ENCODE results near the gene POFUT2.
A peak's percentile ranks its signal among the peaks of the same experiment; 100 is the strongest.

Gene POFUT2, protein sequence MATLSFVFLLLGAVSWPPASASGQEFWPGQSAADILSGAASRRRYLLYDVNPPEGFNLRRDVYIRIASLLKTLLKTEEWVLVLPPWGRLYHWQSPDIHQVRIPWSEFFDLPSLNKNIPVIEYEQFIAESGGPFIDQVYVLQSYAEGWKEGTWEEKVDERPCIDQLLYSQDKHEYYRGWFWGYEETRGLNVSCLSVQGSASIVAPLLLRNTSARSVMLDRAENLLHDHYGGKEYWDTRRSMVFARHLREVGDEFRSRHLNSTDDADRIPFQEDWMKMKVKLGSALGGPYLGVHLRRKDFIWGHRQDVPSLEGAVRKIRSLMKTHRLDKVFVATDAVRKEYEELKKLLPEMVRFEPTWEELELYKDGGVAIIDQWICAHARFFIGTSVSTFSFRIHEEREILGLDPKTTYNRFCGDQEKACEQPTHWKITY
- total RNA-seq: 49.9 to 59.5 (median 50.3) reads per million in 3 donors

DNA sequence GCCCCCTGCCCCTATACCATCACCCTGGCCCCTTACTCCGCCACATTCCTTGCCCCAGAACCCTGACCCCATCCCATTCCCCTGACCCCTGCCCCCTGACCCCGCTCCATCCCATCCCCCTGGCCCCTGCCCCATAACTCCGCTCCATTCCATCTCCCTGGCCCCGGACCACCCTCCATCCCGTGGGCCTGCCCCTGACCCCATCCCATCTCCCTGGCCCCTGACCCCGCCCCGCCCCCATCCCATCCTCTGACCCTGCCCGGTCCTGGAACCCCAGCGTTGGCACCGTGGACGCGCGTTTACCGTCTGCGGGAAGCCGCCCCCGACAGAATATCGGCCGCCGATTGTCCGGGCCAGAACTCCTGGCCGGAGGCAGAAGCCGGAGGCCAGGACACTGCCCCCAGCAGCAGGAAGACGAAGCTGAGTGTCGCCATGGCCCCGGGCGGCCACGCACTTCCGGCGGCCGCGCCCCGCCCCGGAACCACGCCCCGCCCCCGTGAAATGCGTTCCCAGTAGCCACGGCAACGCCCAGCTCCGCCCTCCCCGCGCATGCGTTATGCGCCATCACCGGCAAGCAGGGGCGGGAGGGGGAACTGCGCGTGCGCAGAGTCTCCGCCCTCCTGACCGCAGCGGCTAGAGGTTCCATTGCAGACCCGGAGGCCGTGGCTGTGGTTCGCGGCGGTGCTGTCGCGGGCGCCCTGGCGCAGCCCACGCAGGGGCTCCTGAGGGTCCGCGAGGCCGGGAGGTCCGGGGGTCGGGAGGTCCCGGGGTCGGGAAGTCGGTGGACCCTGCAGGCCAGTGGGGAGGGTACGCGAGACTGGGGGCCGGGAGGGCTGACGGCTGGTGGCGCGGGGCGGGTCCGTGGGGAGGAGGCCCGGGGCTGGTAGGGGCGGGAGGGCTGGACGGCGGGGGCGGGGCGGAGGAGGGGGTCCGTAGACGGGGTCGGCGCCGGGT lies at the start of gene POFUT2:
TSS of gene POFUT2 (minus strand) at position 458 of the 954 bp plus-strand sequence. CDS start at position 434, 24 bp downstream.
- Histone ChIP-seq H3K9me3 (ENCODE audit: control insufficient read depth, low read length) (no peaks in the 10 kb centered on the region), H3K4me1 (ENCODE audit: control insufficient read depth, insufficient read depth, low read length, poor library complexity, severe bottlenecking) (peaks cover 18% of the 10 kb centered on the region), H3K36me3 (ENCODE audit: control insufficient read depth, insufficient read depth, low read length) (peaks cover 25% of the 10 kb centered on the region), H3K4me3 (ENCODE audit: insufficient read depth, low read depth, low read length, poor library complexity, severe bottlenecking) (peak within 1 kb of the TSS; percentile 80), H3K27ac (ENCODE audit: insufficient read depth, low read length, poor library complexity, severe bottlenecking) (peak within 1 kb of the TSS; percentile 89), H3K27me3 (replicated peaks; ENCODE audit: control insufficient read depth, insufficient read depth, low read length, poor library complexity, severe bottlenecking) (no peaks in the 10 kb centered on the region)
- DNase-seq: peak; percentile 97 to 98 (median 97)

DNA sequence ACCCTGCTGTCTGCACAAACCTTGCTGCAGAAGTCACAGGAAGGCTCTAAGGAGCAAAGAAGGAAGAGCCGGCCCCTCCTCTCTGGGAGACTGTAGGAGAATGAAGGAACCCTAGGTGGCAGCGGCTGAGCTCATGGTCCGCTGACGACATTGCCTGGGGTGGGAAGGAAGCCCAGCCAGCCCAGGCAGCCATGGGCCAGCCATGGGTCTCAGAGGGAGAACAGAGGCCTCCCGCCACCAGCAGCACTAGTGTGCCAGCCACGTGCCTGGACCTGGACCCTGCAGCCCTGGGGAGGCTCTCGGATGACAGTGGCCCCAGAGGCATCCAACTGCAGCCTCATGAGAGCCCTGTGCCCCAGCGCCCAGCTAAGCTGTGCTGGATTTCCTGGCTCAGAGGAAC lies 49.2 kb upstream of the POFUT2 start:
- Histone ChIP-seq H3K36me3 (ENCODE audit: control insufficient read depth, insufficient read depth, low read length) (no peaks in the 10 kb centered on the region), H3K4me1 (ENCODE audit: control insufficient read depth, insufficient read depth, low read length, poor library complexity, severe bottlenecking) (no peaks in the 10 kb centered on the region), H3K27ac (ENCODE audit: insufficient read depth, low read length, poor library complexity, severe bottlenecking) (no peak overlapping the region), H3K4me3 (ENCODE audit: insufficient read depth, low read depth, low read length, poor library complexity, severe bottlenecking) (no peak overlapping the region), H3K9me3 (ENCODE audit: control insufficient read depth, low read length) (no peaks in the 10 kb centered on the region), H3K27me3 (replicated peaks; ENCODE audit: control insufficient read depth, insufficient read depth, low read length, poor library complexity, severe bottlenecking) (no peaks in the 10 kb centered on the region)
- no peak for DNase-seq

DNA sequence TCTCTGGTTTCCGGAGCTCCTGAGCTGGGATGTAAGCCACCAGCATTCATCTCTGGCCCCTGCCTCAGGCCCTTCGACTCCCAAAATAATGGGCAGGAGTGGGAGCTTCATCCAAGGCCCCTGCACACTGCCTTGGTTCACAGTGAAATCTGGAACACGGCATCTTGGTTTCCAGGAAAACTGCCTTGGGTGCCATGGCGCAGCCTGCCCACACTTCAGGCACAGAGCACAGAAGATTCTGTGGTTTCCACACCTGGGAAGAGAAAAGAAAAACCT lies 48.8 kb upstream of the POFUT2 start:
- H3K27ac ChIP-seq (ENCODE audit: insufficient read depth, low read length, poor library complexity, severe bottlenecking): no peak overlapping the region
- no peak for DNase-seq
- H3K27me3 ChIP-seq (replicated peaks; ENCODE audit: control insufficient read depth, insufficient read depth, low read length, poor library complexity, severe bottlenecking): no peaks in the 10 kb centered on the region

DNA sequence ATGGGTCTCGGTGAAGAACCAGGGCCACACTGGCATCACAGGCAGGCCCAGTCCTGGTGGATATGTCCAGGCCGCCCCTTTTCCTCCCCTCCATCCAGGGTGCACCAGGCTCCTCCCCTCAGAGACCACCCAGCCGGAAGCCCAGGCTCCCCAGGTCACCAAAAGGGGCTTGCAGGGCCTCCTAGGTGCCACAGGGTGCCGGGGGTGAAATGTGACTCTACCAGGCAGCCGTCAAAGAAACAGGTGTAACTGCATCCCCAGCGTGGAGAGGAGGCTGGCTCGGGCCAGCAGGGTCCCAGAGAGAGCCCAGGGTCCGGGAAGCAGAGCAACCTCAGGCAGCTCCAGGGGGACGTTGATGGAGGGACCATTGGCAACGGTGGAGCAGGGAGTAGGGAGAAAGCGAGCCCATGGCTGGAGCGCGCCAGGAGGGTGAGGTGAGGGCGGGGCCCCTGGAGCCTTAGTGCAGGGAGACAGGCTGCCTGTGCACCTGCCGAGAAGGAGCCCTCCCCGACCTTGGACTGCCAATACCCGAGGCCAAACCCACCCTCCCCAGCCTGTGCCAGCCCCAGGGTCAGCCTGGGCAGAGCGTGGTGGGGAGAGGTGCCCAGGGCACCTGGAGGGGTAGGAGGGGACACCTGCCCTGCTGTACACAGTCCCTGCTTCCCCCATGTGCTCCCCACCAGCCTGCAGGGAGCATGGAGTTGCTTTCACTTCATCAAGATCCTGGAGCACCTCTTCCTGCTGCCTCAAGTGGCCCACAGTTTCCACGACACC lies 48.3 kb upstream of the POFUT2 start:
- DNase-seq: no peak
- H3K27ac ChIP-seq (ENCODE audit: insufficient read depth, low read length, poor library complexity, severe bottlenecking): no peak overlapping the region
- no peaks in the 10 kb centered on the region for H3K27me3 ChIP-seq (replicated peaks; ENCODE audit: control insufficient read depth, insufficient read depth, low read length, poor library complexity, severe bottlenecking)
- H3K4me3 ChIP-seq (ENCODE audit: insufficient read depth, low read depth, low read length, poor library complexity, severe bottlenecking): no peak overlapping the region
- H3K36me3 ChIP-seq (ENCODE audit: control insufficient read depth, insufficient read depth, low read length): no peaks in the 10 kb centered on the region
- H3K4me1 ChIP-seq (ENCODE audit: control insufficient read depth, insufficient read depth, low read length, poor library complexity, severe bottlenecking): no peaks in the 10 kb centered on the region
- H3K9me3 ChIP-seq (ENCODE audit: control insufficient read depth, low read length): no peaks in the 10 kb centered on the region

More for the DNA sequence above, 48.8 kb upstream of the POFUT2 start:
- Histone ChIP-seq H3K36me3 (ENCODE audit: control insufficient read depth, insufficient read depth, low read length) (no peaks in the 10 kb centered on the region), H3K4me3 (ENCODE audit: insufficient read depth, low read depth, low read length, poor library complexity, severe bottlenecking) (no peak overlapping the region), H3K9me3 (ENCODE audit: control insufficient read depth, low read length) (no peaks in the 10 kb centered on the region), H3K4me1 (ENCODE audit: control insufficient read depth, insufficient read depth, low read length, poor library complexity, severe bottlenecking) (no peaks in the 10 kb centered on the region)

DNA sequence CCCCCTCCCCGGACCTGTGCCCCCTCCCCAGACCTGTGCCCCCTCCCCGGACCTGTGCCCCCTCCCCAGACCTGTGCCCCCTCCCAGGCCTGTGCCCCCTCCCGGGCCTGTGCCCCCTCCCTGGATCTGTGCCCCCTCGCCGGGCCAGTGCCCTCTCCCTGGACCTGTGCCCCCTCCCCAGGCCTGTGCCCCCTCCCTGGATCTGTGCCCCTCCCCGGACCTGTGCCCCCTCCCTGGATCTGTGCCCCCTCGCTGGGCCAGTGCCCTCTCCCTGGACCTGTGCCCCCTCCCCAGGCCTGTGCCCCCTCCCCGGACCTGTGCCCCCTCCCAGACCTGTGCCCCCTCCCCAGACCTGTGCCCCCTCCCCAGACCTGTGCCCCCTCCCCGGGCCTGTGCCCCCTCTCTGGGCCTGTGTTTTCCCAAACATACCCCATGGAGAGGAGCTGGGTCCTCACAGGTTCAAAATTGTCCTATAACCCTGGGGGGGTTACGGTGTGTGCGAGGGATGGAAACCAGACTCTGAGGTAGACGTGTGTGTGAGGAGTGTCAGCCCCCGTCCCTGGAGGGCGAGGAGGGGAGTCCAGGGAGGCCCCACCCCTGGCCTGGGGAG lies 47.6 kb upstream of the POFUT2 start:
- Histone ChIP-seq H3K9me3 (ENCODE audit: control insufficient read depth, low read length) (no peaks in the 10 kb centered on the region), H3K4me1 (ENCODE audit: control insufficient read depth, insufficient read depth, low read length, poor library complexity, severe bottlenecking) (no peaks in the 10 kb centered on the region), H3K4me3 (ENCODE audit: insufficient read depth, low read depth, low read length, poor library complexity, severe bottlenecking) (no peak overlapping the region), H3K36me3 (ENCODE audit: control insufficient read depth, insufficient read depth, low read length) (no peaks in the 10 kb centered on the region), H3K27ac (ENCODE audit: insufficient read depth, low read length, poor library complexity, severe bottlenecking) (no peak overlapping the region), H3K27me3 (replicated peaks; ENCODE audit: control insufficient read depth, insufficient read depth, low read length, poor library complexity, severe bottlenecking) (no peaks in the 10 kb centered on the region)
- DNase-seq: no peak

DNA sequence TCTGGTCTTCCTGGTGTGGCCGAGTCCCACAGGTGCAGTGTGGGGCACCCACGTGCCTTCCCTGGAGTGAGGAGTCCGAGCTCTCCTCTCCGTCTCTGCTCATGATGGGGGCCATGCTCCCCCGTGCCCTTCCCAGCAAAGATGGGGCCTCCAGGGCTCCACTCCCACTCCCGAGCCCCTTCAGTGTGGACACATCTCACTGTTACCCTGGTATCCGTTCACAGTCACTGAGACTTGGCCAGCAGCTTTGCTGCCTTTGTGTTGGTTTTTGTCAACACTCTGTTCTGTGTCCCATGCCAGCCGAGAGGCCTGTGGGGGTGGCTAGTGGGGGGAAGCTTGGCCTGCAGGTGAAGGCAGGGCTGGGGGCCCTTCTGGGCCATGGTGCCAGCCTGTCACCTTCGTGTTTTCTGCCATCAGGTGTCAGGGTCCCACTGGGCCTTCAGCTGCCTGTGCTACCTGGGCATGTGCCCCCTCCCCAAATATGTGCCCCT lies 46.9 kb upstream of the POFUT2 start:
- Histone ChIP-seq H3K9me3 (ENCODE audit: control insufficient read depth, low read length) (no peaks in the 10 kb centered on the region), H3K4me1 (ENCODE audit: control insufficient read depth, insufficient read depth, low read length, poor library complexity, severe bottlenecking) (no peaks in the 10 kb centered on the region), H3K27ac (ENCODE audit: insufficient read depth, low read length, poor library complexity, severe bottlenecking) (no peak overlapping the region), H3K27me3 (replicated peaks; ENCODE audit: control insufficient read depth, insufficient read depth, low read length, poor library complexity, severe bottlenecking) (no peaks in the 10 kb centered on the region), H3K36me3 (ENCODE audit: control insufficient read depth, insufficient read depth, low read length) (no peaks in the 10 kb centered on the region), H3K4me3 (ENCODE audit: insufficient read depth, low read depth, low read length, poor library complexity, severe bottlenecking) (no peak overlapping the region)
- no peak for DNase-seq

DNA sequence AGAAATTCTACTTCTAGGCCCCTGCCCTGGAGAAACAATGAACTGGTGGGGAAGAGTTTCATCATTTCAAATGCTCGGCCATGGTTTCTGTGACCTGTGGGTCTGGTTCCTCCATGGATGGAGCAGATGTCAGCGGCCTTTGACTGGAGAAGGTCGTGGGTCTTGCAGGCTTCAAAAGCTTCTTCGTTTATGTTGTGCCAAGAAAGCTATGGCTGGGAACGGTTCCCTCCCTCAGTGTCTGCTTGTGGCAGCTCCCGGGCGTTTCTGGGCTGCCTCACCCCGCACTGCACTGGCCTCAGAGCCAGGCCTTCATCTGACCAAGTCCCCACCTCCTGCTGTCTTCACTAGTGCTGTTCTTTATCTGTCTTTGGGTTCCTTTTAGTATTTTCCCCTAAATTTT lies 46.4 kb upstream of the POFUT2 start:
- Histone ChIP-seq H3K9me3 (ENCODE audit: control insufficient read depth, low read length) (no peaks in the 10 kb centered on the region), H3K4me3 (ENCODE audit: insufficient read depth, low read depth, low read length, poor library complexity, severe bottlenecking) (no peak overlapping the region), H3K36me3 (ENCODE audit: control insufficient read depth, insufficient read depth, low read length) (no peaks in the 10 kb centered on the region), H3K4me1 (ENCODE audit: control insufficient read depth, insufficient read depth, low read length, poor library complexity, severe bottlenecking) (no peaks in the 10 kb centered on the region), H3K27me3 (replicated peaks; ENCODE audit: control insufficient read depth, insufficient read depth, low read length, poor library complexity, severe bottlenecking) (no peaks in the 10 kb centered on the region), H3K27ac (ENCODE audit: insufficient read depth, low read length, poor library complexity, severe bottlenecking) (no peak overlapping the region)
- DNase-seq: no peak

DNA sequence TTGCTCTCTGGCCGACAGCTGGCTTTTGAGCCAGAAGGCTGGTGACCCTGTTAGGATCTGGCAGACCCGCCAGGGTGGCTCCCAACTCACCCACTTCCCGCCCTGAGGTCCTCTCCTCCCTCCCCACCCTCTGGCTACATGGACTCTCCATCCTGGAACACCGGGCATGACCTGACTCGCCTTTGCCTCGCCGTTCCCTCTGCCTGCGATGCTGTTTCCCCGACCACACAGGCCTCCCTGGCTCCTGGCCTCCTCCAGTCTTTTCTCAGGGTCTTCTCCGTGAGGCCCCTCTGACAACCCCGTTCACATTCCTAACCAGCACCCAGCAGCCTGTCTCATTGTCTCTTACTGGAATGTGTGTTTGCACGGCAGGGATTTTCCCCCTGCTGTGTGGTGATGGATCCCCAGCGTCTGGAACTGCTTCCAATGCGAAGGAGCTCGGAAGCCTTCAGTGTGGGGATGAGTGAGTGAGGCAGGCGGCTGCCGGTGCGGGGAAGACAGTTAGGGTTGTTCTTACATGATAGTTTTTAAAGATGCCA lies 46.0 kb upstream of the POFUT2 start:
- H3K4me3 ChIP-seq (ENCODE audit: insufficient read depth, low read depth, low read length, poor library complexity, severe bottlenecking): no peak overlapping the region

DNA sequence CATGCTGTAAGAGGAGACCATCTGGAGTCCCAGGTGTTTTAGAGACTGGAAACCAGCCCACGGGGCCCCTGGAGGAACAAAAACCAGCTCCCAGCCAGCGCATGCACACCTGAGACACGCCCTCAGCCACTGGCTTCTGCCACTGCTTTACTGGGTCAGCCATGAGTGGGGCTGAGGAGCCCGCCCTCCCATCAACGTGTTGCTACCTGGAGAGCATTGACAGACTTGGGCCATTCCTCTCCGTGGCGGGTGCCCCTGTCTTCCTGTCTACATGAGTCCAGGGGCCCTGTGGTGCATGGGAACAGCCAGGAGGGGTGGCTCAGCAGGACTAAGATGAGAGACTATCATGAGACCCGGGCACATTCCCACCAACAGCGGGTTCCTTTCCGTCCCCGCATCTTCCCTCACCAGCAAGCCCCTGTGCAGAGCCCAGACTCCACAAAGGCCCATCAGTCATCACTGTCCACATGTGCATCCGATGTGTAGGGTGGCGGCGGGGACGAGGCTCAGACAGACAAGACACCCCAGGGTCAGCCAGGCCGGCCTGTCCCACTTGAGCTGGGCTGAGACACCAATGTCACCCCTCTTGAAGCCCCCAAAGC lies 45.4 kb upstream of the POFUT2 start:
- H3K27ac ChIP-seq (ENCODE audit: insufficient read depth, low read length, poor library complexity, severe bottlenecking): no peak overlapping the region
- H3K4me1 ChIP-seq (ENCODE audit: control insufficient read depth, insufficient read depth, low read length, poor library complexity, severe bottlenecking): no peaks in the 10 kb centered on the region
- H3K4me3 ChIP-seq (ENCODE audit: insufficient read depth, low read depth, low read length, poor library complexity, severe bottlenecking): no peak overlapping the region
- no peaks in the 10 kb centered on the region for H3K27me3 ChIP-seq (replicated peaks; ENCODE audit: control insufficient read depth, insufficient read depth, low read length, poor library complexity, severe bottlenecking)
- no peak for DNase-seq
- H3K9me3 ChIP-seq (ENCODE audit: control insufficient read depth, low read length): no peaks in the 10 kb centered on the region
- H3K36me3 ChIP-seq (ENCODE audit: control insufficient read depth, insufficient read depth, low read length): no peaks in the 10 kb centered on the region

More for the DNA sequence above, 46.0 kb upstream of the POFUT2 start:
- no peaks in the 10 kb centered on the region for H3K9me3 ChIP-seq (ENCODE audit: control insufficient read depth, low read length)
- no peak overlapping the region for H3K27ac ChIP-seq (ENCODE audit: insufficient read depth, low read length, poor library complexity, severe bottlenecking)
- H3K36me3 ChIP-seq (ENCODE audit: control insufficient read depth, insufficient read depth, low read length): no peaks in the 10 kb centered on the region
- DNase-seq: no peak
- H3K4me1 ChIP-seq (ENCODE audit: control insufficient read depth, insufficient read depth, low read length, poor library complexity, severe bottlenecking): no peaks in the 10 kb centered on the region
- H3K27me3 ChIP-seq (replicated peaks; ENCODE audit: control insufficient read depth, insufficient read depth, low read length, poor library complexity, severe bottlenecking): no peaks in the 10 kb centered on the region
